Fibroblast of lung (primary cell): ENCODE data around the gene ADD3.

ENCODE experiments used
- CTCF ChIP-seq, 2 donors: IDR thresholded peaks in 1 of 2; conservative IDR thresholded peaks in 1 of 2; 1 replicate in 1 of 2; 2 replicates in 1 of 2; pipeline ENCODE4 v1.5.1; 2011 to 2012; ENCODE audit warnings: low read length in 2 of 2, control low read depth in 1 of 2, inconsistent platforms in 1 of 2, low read depth in 1 of 2, mild to moderate bottlenecking in 1 of 2
- EZH2 ChIP-seq: IDR thresholded peaks from 2 replicates; pipeline ENCODE4 v1.5.1; 2012; ENCODE audit warnings: low read length, control low read depth, mild to moderate bottlenecking; ENCODE audit errors: missing control alignments

- TF ChIP-seq CTCF (conservative IDR thresholded peaks at IDR 0.05 in 1 of 2, IDR thresholded peaks at IDR 0.05 in 1 of 2; ENCODE audit: low read depth in 1 of 2, low read length in 2 of 2) (no peak), EZH2 (no peak)
Observed at GRCh38 chr10:110171032-110171431, 163.2 kb downstream of the ADD3 start.
